ENCODE data around the gene TAMM41. TPM values are rescaled to one million over a fixed set of nuclear protein-coding genes. Genes with fewer than 3 reads are reported as not detected.

The TAMM41 gene
- total and polyA plus RNA-seq, 9 of the 15 experiments (the other 6 are each of a cell fraction or from before 2014, with no cell fraction given) = 8.6 to 74.6 (median 29.3) TPM

DNA sequence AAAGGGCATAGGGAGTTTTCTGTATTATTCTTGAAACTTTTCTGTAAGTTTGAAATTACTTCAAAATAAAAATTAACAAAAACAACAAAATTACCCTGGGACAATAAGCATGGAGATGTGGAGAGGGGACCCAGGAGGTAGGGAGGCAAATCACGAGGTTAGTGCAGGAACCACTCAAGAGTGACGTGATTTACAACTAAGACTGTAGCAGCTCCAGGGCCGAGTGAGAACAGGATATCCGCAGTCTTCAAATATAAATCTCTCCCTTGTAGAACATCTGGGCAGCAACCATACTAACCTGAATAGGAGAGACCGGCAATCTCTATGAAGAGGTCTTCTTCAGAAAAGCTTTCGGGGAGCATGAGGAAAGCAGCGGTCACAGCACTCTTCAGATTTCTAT is 17.3 kb downstream of the TAMM41 start:
- FAIRE-seq (no peak), DNase-seq (ENCODE audit: extremely low read depth in 1 of 4, low spot score in 3 of 4) (no peak), ATAC-seq (no peak)
- Histone ChIP-seq H3K27ac (ENCODE audit: extremely low read depth, low read depth, low read length) (no peak overlapping the region), H3K9ac (ENCODE audit: insufficient read depth in 1 of 2, low read depth in 2 of 2, low read length in 2 of 2) (no peak overlapping the region), H3K9me1 (ENCODE audit: control insufficient read depth, insufficient read depth, low read length) (no peaks in the 10 kb centered on the region), H4K20me1 (replicated peaks; ENCODE audit: control insufficient read depth, insufficient read depth, low read length) (no peaks in the 10 kb centered on the region), H3K36me3 (ENCODE audit: control insufficient read depth, insufficient read depth, low read length) (peaks cover 91% of the 10 kb centered on the region), H3K79me2 (ENCODE audit: control insufficient read depth, insufficient read depth, low read length) (no peaks in the 10 kb centered on the region), H2AFZ (ENCODE audit: low read depth, low read length) (no peak overlapping the region), H3K4me2 (ENCODE audit: insufficient read depth, low read length) (no peak overlapping the region), H3K9me3 (replicated peaks; ENCODE audit: control insufficient read depth, insufficient read depth, low read depth, low read length) (no peaks in the 10 kb centered on the region), H3K4me3 (no peak overlapping the region), H3K27me3 (ENCODE audit: control insufficient read depth in 2 of 2, insufficient read depth in 2 of 2, low read length in 2 of 2) (no peaks in the 10 kb centered on the region), H3K4me1 (replicated peaks in 1 of 2; ENCODE audit: control insufficient read depth in 2 of 2, insufficient read depth in 2 of 2, low read length in 2 of 2) (no peaks in the 10 kb centered on the region)
- WGBS (ENCODE audit: insufficient coverage, low coverage, missing lambda C conversion rate) = 92% methylated on average over 7 of the region's 7 CpGs
- ChIA-PET POLR2A (interaction anchor here (1.4 kb wide), 1 partner anchor 16 kb away, joined by 4 read pairs; no protein-coding TSS in a partner anchor), CTCF (ENCODE audit: low intra/inter-chr PET ratio) (no interaction called here)
- no peak for TF ChIP-seq ATF6 (CRISPR knock-in tag; IDR thresholded peaks at IDR 0.05)
- TF ChIP-seq, protein P1, sequence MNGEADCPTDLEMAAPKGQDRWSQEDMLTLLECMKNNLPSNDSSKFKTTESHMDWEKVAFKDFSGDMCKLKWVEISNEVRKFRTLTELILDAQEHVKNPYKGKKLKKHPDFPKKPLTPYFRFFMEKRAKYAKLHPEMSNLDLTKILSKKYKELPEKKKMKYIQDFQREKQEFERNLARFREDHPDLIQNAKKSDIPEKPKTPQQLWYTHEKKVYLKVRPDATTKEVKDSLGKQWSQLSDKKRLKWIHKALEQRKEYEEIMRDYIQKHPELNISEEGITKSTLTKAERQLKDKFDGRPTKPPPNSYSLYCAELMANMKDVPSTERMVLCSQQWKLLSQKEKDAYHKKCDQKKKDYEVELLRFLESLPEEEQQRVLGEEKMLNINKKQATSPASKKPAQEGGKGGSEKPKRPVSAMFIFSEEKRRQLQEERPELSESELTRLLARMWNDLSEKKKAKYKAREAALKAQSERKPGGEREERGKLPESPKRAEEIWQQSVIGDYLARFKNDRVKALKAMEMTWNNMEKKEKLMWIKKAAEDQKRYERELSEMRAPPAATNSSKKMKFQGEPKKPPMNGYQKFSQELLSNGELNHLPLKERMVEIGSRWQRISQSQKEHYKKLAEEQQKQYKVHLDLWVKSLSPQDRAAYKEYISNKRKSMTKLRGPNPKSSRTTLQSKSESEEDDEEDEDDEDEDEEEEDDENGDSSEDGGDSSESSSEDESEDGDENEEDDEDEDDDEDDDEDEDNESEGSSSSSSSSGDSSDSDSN (IDR thresholded peaks at IDR 0.05; ENCODE audit: borderline replicate concordance in 1 of 2, low read depth in 2 of 2, low read length in 2 of 2) = no peak
- in situ Hi-C loops (cut with MboI) = no loop called here
- intact Hi-C loops (cut with micrococcal nuclease) = no loop called here
- no TSS peak for BruUV-seq (replicated peaks)

Data from K562 (cell line).